Measurements from ENCODE around the gene DCBLD1.

- TF ChIP-seq, protein P1, sequence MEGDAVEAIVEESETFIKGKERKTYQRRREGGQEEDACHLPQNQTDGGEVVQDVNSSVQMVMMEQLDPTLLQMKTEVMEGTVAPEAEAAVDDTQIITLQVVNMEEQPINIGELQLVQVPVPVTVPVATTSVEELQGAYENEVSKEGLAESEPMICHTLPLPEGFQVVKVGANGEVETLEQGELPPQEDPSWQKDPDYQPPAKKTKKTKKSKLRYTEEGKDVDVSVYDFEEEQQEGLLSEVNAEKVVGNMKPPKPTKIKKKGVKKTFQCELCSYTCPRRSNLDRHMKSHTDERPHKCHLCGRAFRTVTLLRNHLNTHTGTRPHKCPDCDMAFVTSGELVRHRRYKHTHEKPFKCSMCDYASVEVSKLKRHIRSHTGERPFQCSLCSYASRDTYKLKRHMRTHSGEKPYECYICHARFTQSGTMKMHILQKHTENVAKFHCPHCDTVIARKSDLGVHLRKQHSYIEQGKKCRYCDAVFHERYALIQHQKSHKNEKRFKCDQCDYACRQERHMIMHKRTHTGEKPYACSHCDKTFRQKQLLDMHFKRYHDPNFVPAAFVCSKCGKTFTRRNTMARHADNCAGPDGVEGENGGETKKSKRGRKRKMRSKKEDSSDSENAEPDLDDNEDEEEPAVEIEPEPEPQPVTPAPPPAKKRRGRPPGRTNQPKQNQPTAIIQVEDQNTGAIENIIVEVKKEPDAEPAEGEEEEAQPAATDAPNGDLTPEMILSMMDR (IDR thresholded peaks at IDR 0.05; ENCODE audit: insufficient read depth, low read length, poor library complexity, severe bottlenecking): no peak
- no peak for TF ChIP-seq EZH2phosphoT487 (conservative IDR thresholded peaks at IDR 0.05; ENCODE audit: low read length)
Measured at GRCh38 chr6:117482240-117483003, at the start of gene DCBLD1.
